ENCODE results near the gene OGFOD3.

DNA sequence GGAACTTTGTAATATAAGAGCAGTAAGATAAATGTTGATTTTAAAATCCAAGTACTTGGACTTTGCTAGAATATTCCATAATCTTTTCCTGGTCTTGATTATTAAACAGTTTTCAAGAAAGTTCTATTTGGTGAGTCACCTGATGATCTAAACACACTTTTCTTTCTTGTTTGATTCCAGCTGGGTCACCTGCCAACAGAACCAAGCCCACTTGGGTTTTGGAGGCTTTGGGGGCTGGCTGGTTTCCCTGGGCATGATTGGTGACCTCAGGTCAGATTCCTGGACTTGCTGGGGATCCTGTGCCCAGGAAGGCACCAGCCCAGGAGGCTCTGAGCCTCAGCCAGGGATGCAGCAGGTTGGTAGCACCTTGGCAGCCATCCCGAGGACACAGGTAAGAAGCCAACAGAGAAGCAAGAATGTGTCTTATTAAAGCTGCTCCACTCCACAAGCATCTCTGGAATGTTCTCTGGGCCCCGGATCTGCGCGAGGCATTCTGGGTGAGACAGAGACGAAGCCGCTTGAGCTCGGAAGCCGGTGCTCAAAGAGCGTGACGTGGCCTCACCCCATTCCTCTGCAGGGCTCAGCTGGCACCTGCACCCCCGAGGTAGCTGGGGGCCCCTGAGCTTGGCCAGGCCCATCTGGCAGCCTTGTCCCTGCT lies 62.5 kb downstream of the OGFOD3 start:
- TF ChIP-seq, protein P1, sequence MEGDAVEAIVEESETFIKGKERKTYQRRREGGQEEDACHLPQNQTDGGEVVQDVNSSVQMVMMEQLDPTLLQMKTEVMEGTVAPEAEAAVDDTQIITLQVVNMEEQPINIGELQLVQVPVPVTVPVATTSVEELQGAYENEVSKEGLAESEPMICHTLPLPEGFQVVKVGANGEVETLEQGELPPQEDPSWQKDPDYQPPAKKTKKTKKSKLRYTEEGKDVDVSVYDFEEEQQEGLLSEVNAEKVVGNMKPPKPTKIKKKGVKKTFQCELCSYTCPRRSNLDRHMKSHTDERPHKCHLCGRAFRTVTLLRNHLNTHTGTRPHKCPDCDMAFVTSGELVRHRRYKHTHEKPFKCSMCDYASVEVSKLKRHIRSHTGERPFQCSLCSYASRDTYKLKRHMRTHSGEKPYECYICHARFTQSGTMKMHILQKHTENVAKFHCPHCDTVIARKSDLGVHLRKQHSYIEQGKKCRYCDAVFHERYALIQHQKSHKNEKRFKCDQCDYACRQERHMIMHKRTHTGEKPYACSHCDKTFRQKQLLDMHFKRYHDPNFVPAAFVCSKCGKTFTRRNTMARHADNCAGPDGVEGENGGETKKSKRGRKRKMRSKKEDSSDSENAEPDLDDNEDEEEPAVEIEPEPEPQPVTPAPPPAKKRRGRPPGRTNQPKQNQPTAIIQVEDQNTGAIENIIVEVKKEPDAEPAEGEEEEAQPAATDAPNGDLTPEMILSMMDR (IDR thresholded peaks at IDR 0.05), result no peak
- no peak for TF ChIP-seq POLR2A (IDR thresholded peaks at IDR 0.05)
